D721Med (cell line): ENCODE measurements around the gene FEM1B.

Source experiments
- DNase-seq: peaks from one replicate; pipeline ENCODE4 v3.0.0; 2011; ENCODE audit warnings: low spot score; ENCODE audit not compliant: insufficient read length
- FAIRE-seq: peaks from 2 replicates; lab custom pipeline; 2011; peaks lifted over from hg19 to GRCh38; lab: Jason Lieb, UNC
- TF ChIP-seq, protein P1 (sequence below): IDR thresholded peaks from 2 replicates; pipeline ENCODE4 v1.5.1; 2012; ENCODE audit warnings: mild to moderate bottlenecking, control low read depth; ENCODE audit not compliant: insufficient read depth; ENCODE audit errors: missing control alignments

FEM1B gene

DNA sequence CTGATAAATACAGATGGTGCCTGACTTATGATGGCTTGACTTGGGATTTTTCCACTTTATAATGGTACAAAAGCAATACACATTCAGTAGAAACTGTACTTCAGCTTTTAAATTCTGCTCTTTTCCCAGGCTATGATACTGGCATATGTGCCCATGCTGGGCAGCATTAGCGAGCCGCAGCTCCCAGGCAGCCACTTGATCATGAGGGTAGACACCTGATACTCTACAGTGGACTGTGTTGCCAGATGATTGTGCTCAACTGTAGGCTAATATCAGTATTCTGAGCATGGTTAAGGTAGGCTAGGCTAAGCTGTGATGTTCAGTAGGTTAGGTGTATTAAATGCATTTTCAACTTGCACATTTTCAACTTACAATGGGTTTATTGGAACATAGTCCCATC lies 17.7 kb upstream of the FEM1B start:
- TF ChIP-seq, protein P1, sequence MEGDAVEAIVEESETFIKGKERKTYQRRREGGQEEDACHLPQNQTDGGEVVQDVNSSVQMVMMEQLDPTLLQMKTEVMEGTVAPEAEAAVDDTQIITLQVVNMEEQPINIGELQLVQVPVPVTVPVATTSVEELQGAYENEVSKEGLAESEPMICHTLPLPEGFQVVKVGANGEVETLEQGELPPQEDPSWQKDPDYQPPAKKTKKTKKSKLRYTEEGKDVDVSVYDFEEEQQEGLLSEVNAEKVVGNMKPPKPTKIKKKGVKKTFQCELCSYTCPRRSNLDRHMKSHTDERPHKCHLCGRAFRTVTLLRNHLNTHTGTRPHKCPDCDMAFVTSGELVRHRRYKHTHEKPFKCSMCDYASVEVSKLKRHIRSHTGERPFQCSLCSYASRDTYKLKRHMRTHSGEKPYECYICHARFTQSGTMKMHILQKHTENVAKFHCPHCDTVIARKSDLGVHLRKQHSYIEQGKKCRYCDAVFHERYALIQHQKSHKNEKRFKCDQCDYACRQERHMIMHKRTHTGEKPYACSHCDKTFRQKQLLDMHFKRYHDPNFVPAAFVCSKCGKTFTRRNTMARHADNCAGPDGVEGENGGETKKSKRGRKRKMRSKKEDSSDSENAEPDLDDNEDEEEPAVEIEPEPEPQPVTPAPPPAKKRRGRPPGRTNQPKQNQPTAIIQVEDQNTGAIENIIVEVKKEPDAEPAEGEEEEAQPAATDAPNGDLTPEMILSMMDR: no peak
- FAIRE-seq (no peak), DNase-seq (no peak)

DNA sequence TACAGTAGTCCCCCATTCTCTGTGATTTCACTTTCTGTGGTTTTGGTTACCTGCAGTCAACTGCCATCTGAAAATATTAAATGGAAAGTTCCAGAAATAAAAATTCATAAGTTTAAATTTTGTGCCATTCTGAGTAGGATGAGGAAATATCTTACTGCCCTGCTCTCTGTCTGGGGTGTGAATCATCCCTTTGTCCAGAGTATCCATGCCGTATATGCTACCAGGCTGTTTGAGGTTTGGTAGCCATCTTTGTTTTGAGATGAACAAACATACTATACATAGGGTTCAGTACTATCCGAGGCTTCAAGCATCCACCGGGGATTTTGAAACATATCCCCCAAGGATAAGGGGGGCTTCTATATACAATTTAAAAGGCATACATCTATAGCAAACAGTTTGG lies 16.3 kb upstream of the FEM1B start:
- TF ChIP-seq, protein P1: no peak
- no peak for DNase-seq

DNA sequence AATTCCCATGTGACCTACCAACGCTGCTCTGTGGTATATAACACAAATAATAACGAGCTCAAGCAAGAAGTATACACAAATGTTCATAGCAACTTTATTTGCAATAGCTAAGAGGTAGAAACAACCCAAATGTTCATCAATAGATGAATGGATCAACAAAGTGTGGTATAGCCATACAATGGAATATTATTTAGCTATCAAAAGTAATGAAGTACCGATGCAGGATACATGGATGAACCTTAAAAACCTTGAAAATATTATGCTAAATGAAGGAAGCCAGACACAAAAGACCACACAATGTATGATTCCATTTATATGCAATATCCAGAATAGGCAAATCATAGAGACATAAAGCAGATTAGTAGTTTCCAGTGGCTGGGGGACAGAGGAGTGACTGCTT lies 15.6 kb upstream of the FEM1B start:
- DNase-seq (no peak), FAIRE-seq (no peak)
- TF ChIP-seq, protein P1: no peak

More for the DNA sequence above, 16.3 kb upstream of the FEM1B start:
- no peak for FAIRE-seq

DNA sequence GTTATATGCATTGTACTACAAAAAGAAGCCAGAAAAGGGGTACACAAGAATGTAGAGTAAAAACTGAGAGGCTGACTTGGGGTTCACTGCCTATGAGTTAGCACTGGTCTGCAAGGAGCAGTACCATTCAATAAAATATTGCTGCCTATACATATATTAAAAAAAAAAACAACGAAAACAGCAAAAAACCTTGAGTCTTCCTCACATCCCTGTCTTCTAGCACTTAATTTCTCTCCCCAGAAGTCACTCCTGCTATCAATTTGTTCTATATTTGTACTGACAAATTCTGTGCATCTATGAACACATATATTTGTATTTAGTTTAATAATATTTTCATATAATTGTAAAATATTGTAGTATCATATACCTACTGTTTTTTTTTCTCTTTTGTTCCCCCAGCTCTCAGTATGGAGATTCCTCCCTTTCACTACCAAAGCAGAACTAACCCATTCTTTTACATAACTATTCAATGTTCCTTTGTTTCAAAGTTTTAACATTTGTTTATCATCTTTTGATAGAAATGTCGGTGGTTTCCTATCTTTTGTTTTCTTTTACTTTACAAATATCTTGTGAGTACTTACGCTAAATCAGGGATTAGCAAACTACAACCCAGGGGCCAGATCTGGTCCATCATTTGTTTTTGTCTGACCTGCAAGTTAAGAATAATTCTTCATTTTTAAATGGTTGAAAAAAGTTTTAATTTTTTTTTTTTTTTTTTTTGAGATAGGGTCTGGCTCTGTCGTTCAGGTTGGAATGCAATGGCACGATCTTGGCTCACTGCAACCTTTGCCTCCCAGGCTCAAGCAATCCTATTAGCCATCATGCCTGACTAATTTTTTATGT lies 14.8 kb upstream of the FEM1B start:
- FAIRE-seq (no peak), DNase-seq (no peak)
- TF ChIP-seq, protein P1: no peak

DNA sequence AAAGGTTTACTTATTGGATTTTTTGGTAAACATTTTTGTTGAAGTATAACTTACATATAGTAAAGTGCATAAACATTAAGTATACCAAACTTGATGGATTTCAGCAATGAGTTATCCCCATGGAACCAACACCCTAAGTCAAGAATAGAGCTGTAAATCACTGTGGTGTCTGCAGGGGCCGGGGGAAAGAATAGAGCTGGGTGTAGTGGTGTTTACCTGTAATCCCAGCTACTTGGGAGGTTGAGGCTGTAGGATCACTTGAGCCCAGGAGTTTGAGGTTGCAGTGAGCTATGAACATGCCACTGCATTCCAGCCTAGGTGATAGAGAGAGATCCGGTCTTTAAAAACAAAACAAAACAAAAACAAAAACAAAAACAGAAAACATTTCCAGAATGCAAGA lies 13.3 kb upstream of the FEM1B start:
- FAIRE-seq (no peak), DNase-seq (no peak)
- TF ChIP-seq, protein P1: no peak

DNA sequence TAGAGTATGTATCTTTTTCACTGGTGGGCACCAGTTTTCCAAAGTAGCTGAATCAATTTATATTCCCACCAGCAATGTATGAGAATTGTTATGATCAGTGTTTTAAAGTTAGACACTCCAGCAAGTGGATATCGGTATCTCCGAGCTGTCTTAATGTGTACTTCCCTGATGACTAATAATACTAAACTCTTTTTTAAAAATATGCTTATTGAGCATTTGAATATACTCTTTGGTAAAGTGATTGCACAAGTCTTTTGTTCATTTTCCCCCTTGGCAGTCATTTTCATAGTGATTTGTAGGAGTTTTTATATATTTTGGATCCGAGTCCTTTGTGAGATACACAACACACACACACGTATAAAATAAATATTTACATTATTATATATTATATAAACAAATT lies 12.5 kb upstream of the FEM1B start:
- DNase-seq: no peak
- no peak for FAIRE-seq
- TF ChIP-seq, protein P1: no peak

DNA sequence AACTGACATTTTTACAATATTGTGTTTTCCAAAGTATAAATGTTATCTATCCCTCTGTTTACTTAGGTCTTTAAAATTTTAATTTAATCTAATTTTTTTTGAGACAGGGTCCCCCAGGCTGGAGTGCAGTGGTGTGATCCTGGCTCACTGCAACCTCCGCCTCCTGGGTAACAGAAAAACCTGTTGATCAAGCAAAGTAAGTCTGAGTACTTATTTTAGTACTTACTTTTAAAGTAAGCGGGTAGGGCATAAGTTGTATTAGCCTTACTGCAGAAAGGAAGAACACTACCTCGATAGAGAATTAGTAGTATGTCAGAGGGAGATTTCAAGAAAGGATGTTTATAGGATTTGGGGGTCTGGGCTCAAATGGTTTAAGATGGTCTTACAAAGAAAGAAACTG lies 11.9 kb upstream of the FEM1B start:
- DNase-seq (no peak), FAIRE-seq (no peak)
- TF ChIP-seq, protein P1: no peak
